ENCODE measurements around the gene PICALM.
A peak's percentile ranks its signal among the peaks of the same experiment; 100 is the strongest.

The PICALM gene

DNA sequence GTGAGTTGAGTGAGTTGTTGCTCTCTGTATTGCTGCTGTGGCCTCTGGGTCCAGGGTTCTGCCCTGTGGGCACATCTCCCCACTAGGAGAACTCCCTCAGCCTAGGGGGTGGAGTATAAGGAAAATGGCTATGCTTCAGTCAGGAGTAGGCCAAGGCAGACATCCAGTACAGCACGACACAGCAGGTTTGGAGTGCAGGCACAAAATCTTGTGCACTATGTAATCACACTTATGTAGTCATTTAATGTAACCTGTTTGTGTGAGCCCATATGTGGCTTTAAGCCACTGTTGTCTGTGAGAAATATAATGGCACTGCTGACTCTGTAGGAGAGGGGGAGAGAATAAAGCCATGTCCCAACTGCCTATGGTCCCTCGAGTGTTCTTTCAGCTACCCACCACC lies 123.6 kb downstream of the PICALM start:
- TF ChIP-seq, protein P1, sequence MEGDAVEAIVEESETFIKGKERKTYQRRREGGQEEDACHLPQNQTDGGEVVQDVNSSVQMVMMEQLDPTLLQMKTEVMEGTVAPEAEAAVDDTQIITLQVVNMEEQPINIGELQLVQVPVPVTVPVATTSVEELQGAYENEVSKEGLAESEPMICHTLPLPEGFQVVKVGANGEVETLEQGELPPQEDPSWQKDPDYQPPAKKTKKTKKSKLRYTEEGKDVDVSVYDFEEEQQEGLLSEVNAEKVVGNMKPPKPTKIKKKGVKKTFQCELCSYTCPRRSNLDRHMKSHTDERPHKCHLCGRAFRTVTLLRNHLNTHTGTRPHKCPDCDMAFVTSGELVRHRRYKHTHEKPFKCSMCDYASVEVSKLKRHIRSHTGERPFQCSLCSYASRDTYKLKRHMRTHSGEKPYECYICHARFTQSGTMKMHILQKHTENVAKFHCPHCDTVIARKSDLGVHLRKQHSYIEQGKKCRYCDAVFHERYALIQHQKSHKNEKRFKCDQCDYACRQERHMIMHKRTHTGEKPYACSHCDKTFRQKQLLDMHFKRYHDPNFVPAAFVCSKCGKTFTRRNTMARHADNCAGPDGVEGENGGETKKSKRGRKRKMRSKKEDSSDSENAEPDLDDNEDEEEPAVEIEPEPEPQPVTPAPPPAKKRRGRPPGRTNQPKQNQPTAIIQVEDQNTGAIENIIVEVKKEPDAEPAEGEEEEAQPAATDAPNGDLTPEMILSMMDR (IDR thresholded peaks at IDR 0.05; ENCODE audit: insufficient read depth, low read length, poor library complexity, severe bottlenecking): no peak
- no peak for DNase-seq (ENCODE audit: extremely low read depth, insufficient read length)

DNA sequence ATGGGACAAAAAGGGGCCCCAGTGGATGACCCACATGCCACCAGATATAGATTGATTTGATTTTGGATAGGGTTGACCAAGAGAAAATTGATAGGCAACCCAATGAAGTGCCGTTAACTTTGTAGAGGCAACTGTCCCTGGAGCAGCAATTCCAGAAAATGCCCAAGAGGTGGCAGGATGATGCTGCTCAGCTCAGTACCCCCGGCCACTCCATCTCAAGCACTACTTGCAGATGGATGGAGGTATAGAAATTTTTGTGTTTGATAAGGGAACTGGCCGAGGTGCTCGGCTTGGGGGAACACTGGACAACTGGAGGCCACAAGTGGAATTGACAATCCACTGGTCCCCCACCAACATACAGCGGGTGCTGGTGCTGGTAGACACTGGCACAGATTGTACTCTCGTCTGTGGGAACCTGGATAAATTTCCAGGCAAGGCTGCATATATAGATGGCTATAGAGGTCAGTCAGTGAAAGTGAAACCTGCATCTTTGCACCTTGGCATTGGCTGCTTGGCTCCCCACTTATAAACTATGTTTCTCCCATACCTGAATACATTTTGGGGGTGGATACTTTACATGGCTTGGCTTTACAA lies 127.4 kb downstream of the PICALM start:
- TF ChIP-seq, protein P1 (IDR thresholded peaks at IDR 0.05; ENCODE audit: insufficient read depth, low read length, poor library complexity, severe bottlenecking): peak; percentile 61
- Histone ChIP-seq H3K27me3 (replicated peaks; ENCODE audit: control insufficient read depth, insufficient read depth, low read length) (no peaks in the 10 kb centered on the region), H3K4me3 (replicated peaks; ENCODE audit: low read depth, low read length) (no peak overlapping the region), H3K36me3 (ENCODE audit: control insufficient read depth, insufficient read depth, low read length) (no peaks in the 10 kb centered on the region; the same call in 1 of the 2 replicates)
- no peak for DNase-seq (ENCODE audit: extremely low read depth, insufficient read length)

More for the DNA sequence above, 123.6 kb downstream of the PICALM start:
- no peak overlapping the region for H3K4me3 ChIP-seq (replicated peaks; ENCODE audit: low read depth, low read length)
- H3K27me3 ChIP-seq (replicated peaks; ENCODE audit: control insufficient read depth, insufficient read depth, low read length): no peaks in the 10 kb centered on the region
- no peaks in the 10 kb centered on the region; the same call in 1 of the 2 replicates for H3K36me3 ChIP-seq (ENCODE audit: control insufficient read depth, insufficient read depth, low read length)

DNA sequence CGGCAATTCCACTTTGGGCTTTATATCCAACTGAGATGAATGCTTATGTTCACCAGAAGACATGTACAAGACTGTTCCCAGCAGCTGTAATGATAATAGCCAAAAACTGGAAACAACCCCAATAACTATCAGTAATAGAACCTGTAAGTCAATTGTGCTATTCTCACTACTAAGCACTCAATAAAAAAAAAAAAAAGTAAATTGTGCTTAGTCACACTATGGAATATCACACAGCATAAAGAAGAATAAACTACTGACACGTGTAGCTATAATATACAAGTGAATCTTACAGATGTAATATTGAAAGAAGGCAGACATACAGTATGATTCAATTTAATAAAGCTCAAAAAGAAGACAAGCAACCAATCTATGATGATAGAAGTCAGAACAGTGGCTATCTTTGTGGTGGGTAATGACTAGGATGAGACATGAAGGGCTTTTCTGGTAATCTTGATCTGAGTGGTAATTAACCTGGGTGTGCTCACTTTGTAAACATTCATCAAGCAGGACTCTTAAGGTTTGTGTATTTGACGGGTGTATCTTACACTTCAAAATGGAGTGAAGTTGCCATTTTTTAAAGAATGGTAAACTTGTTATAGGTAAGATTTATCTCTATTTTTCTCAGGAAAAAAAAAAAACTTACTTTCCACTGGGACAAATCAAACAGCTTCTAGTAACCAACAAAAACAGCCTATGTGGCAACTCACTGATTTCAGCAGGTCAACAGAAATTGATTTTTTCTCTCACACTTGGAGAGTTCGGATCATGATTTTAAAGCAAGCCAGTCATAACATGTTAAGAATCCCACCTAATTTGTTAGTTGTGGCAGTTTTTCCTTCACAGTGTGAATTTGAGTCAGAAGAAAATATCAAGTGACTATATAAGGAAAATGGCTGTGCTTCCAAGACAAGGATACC lies 129.5 kb downstream of the PICALM start:
- no peaks in the 10 kb centered on the region for H3K27me3 ChIP-seq (replicated peaks; ENCODE audit: control insufficient read depth, insufficient read depth, low read length)
- H3K36me3 ChIP-seq (ENCODE audit: control insufficient read depth, insufficient read depth, low read length): no peaks in the 10 kb centered on the region; the same call in 1 of the 2 replicates
- H3K4me3 ChIP-seq (replicated peaks; ENCODE audit: low read depth, low read length): no peak overlapping the region
- DNase-seq (ENCODE audit: extremely low read depth, insufficient read length): no peak
- TF ChIP-seq, protein P1 (IDR thresholded peaks at IDR 0.05; ENCODE audit: insufficient read depth, low read length, poor library complexity, severe bottlenecking): no peak

DNA sequence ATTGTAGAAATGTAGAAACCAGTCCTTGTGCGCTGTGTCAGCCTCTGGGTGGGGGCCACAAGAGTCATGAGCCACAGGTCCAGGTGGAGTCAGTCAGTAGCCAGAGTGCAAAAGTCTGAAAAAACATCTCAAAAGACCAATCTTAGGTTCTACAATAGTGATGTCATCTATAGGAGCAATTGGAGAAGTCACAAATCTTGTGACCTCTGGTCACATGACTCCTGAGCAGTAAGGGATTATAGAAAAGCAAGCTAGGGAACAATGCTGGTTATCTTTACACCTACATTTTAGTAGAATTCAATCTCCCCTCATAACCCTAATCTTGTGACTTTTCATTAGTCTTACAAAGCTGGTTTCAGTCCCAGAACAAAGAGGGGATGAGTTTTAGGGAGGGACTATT lies 131.0 kb downstream of the PICALM start:
- no peak for DNase-seq (ENCODE audit: extremely low read depth, insufficient read length)
- no peaks in the 10 kb centered on the region for H3K36me3 ChIP-seq (ENCODE audit: control insufficient read depth, insufficient read depth, low read length)
- H3K4me3 ChIP-seq (replicated peaks; ENCODE audit: low read depth, low read length): no peak overlapping the region
- TF ChIP-seq, protein P1 (IDR thresholded peaks at IDR 0.05; ENCODE audit: insufficient read depth, low read length, poor library complexity, severe bottlenecking): no peak
- no peaks in the 10 kb centered on the region for H3K27me3 ChIP-seq (replicated peaks; ENCODE audit: control insufficient read depth, insufficient read depth, low read length)

DNA sequence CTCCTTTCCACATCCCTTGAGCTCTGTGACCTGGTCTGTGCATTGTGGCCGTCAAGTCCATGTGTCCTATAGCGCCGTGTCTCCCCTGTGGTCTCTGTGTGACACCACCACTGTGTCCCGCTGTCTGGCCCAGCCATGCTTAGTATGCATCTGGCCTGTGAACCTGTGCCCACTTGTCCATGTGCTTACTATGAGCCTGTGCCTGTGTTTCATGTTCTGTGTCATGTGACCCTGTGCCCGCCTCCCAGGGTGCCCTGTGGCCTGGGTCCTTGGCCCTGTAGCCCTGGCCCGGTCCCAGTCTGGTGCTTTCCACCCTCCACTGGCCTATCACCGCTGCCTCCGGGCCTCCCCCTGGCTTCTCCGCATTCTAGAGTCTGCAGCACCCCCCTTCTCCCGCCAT lies 133.1 kb downstream of the PICALM start:
- DNase-seq (ENCODE audit: extremely low read depth, insufficient read length): no peak
- TF ChIP-seq, protein P1 (IDR thresholded peaks at IDR 0.05; ENCODE audit: insufficient read depth, low read length, poor library complexity, severe bottlenecking): no peak
- no peaks in the 10 kb centered on the region for H3K36me3 ChIP-seq (ENCODE audit: control insufficient read depth, insufficient read depth, low read length)
- no peak overlapping the region for H3K4me3 ChIP-seq (replicated peaks; ENCODE audit: low read depth, low read length)
- H3K27me3 ChIP-seq (replicated peaks; ENCODE audit: control insufficient read depth, insufficient read depth, low read length): no peaks in the 10 kb centered on the region
